ENCODE data around the gene ABHD10. TPM values are rescaled to one million over a fixed set of nuclear protein-coding genes. Genes with fewer than 3 reads are reported as not detected.

ABHD10 gene
- total RNA-seq: 10 to 100 TPM; 16.7 to 25.2 (median 20.8) TPM
- long read RNA-seq, transcript ABHD10-201 (5 exons, 2,590 nt): major isoform, 7 of 9 reads
- long read RNA-seq, partial matches to known transcripts: 0 of 9 reads
- long read RNA-seq, other reads (novel, unspliced or antisense): 2 of 9 reads

- intact Hi-C loops (cut with DNase I): no loop called here
- TF ChIP-seq CTCF (IDR thresholded peaks at IDR 0.05): no peak
- peak; percentile 91 for TF ChIP-seq POLR2A (IDR thresholded peaks at IDR 0.05)
- 8% methylated on average over 30 of the region's 61 CpGs for WGBS (ENCODE audit: insufficient coverage, low coverage, low lambda C conversion rate, missing lambda C conversion rate)
- Histone ChIP-seq H3K36me3 (no peaks in the 10 kb centered on the region), H3K4me1 (peaks cover 0 to 36% (median 4%) of the 10 kb centered on the region in 4 donors), H3K27me3 (no peaks in the 10 kb centered on the region), H3K4me3 (peak within 1 kb of the TSS; percentile 71 to 82 (median 78)), H3K27ac (peak within 1 kb of the TSS; percentile 77 to 90 (median 84)), H3K9me3 (no peaks in the 10 kb centered on the region)
- DNase-seq (peak; percentile 98), ATAC-seq (peak; percentile 93 to 97 (median 95))
Observed at GRCh38 chr3:111978583-111979433, at the start of gene ABHD10. Gene ABHD10 (plus strand): TSS chr3:111979026. CDS start chr3:111979062, 36 bp downstream.

GRCh38 chr3:111929484-111929883 is 49.3 kb upstream of the ABHD10 start:
- Histone ChIP-seq H3K27ac (no peak overlapping the region), H3K27me3 (no peaks in the 10 kb centered on the region), H3K9me3 (no peaks in the 10 kb centered on the region), H3K36me3 (peaks cover 0 to 2% (median 0%) of the 10 kb centered on the region in 4 donors), H3K4me1 (no peaks in the 10 kb centered on the region), H3K4me3 (no peak overlapping the region)
- no peak for DNase-seq
- ATAC-seq: no peak
- TF ChIP-seq POLR2A (IDR thresholded peaks at IDR 0.05) (no peak), CTCF (IDR thresholded peaks at IDR 0.05) (no peak)
- 88% methylated on average over 2 of the region's 2 CpGs for WGBS (ENCODE audit: insufficient coverage, low coverage, low lambda C conversion rate, missing lambda C conversion rate)
- intact Hi-C loops (cut with DNase I): no loop called here

DNA sequence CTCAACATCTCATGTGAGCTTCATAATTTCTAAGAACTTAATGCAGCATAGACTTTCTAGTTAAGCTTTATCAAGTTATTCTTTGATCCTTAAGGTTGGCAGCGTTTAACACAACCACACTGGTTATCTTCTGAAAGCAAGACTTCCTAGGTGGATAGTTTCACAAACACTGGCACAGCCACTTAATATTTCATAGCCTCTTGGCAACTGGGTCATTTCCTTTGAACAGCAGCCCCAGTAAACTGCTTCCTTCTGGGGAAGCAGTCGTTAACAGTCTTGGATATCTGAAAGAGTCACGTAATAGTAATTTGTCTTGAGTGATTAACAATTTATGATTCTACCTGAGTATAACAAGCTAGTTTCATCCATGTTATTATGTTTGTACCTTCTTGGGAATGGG is 45.9 kb upstream of the ABHD10 start:
- Histone ChIP-seq H3K9me3 (no peaks in the 10 kb centered on the region), H3K36me3 (peaks cover 0 to 2% (median 0%) of the 10 kb centered on the region in 4 donors), H3K4me3 (no peak overlapping the region), H3K27me3 (no peaks in the 10 kb centered on the region), H3K27ac (no peak overlapping the region), H3K4me1 (no peaks in the 10 kb centered on the region)
- ATAC-seq (no peak), DNase-seq (no peak)
- intact Hi-C loops (cut with DNase I): no loop called here
- WGBS (ENCODE audit: insufficient coverage, low coverage, low lambda C conversion rate, missing lambda C conversion rate): 72% methylated on average over 3 of the region's 3 CpGs
- TF ChIP-seq CTCF (IDR thresholded peaks at IDR 0.05): no peak
- TF ChIP-seq POLR2A (IDR thresholded peaks at IDR 0.05): no peak

DNA sequence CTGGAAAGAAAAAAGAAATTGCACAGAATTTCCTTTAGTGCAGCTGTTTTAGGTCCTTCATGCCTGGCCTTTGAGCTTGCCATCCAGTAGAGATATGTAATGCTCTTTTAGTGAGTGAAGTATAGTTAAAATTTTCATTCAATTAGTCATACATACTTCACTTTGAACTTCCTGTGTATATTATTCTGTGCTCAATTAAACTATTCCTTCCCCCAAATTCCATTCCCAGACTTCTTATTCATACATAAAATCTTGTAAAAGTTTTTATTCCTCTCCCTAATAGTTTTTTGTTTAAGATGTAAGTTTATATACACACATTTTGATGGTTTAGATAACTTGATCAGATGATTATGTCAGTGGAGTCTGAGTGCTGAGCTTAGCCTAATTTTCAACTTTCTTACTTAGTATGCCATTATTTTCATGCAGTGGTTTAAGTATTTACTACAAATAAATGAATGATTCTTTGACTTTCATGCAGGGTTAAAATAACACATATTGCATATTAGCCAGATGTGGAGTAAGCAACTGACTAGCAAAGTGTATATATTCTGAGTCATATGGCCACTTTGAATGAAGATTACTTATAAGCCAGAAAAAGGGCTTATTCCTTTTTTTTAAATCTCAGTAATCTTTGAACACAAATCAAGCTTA is 42.5 kb upstream of the ABHD10 start:
- peak in 1 of 4 donors; percentile 39 for ATAC-seq

More for the DNA sequence above, 42.5 kb upstream of the ABHD10 start:
- Histone ChIP-seq H3K36me3 (peaks cover 0 to 27% (median 7%) of the 10 kb centered on the region in 4 donors), H3K27me3 (no peaks in the 10 kb centered on the region), H3K27ac (no peak overlapping the region), H3K4me1 (no peaks in the 10 kb centered on the region), H3K9me3 (no peaks in the 10 kb centered on the region), H3K4me3 (no peak overlapping the region)
- TF ChIP-seq CTCF (IDR thresholded peaks at IDR 0.05) (no peak), POLR2A (IDR thresholded peaks at IDR 0.05) (no peak)
- intact Hi-C loops (cut with DNase I): no loop called here
- no peak for DNase-seq

All from right lobe of liver (tissue), 6 donors.